Measurements from ENCODE around the gene DLD.
"Not testable (repeated sequence)": the region's sequence is repeated elsewhere in the genome, so short reads cannot be mapped to it uniquely, and the experiment has no call there.

The DLD gene

GRCh38 chr7:107917763-107918651 is 27.0 kb downstream of the DLD start:
- DNase-seq (ENCODE audit: low spot score), result no peak

DNA sequence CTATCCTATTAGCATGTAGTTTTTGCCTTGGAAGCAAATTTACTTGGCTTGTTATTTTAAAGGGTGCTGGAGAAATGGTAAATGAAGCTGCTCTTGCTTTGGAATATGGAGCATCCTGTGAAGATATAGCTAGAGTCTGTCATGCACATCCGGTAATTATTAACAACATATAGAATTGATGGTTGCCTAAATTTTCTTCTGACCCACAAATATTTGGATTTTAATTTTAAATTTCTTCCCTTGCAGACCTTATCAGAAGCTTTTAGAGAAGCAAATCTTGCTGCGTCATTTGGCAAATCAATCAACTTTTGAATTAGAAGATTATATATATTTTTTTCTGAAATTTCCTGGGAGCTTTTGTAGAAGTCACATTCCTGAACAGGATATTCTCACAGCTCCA is 28.0 kb downstream of the DLD start:
- no peak for DNase-seq (ENCODE audit: low spot score)

- no peak for DNase-seq (ENCODE audit: low spot score)
Measured at GRCh38 chr7:107920048-107920772, 29.2 kb downstream of the DLD start.

DNA sequence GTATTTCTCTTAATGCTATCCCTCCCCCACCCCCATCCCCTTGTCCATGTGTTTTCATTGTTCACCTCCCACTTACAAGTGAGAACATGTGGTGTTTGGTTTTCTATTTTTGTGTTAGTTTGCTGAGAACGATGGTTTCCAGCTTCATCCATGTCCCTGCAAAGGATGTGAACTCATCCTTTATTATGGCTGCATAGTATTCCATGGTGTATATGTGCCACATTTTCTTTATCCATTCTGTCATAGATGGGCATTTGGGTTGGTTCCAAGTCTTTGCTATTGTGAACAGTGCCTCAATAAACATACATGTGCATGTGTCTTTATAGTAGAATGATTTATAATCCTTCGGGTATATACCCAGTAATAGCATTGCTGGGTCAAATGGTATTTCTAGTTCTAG is 30.8 kb downstream of the DLD start:
- DNase-seq (ENCODE audit: low spot score), result not testable (repeated sequence)

DNA sequence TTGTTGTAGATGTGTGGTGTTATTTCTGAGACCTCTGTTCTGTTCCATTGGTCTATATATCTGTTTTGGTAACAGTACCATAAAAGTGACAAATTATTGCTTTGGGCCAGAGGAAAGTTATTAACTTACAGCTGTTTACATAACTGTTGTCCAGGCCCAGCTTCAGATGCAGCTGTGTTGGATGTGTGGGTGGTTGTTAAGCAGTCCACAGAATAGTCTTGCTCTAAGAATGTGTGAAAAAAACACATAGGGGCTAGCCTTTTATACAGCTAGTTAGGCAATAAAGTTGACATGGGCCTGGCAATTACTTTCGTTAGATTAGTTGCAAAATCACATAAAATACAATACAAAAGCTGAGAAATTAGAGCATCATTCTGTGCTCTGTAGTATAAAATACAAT is 31.9 kb downstream of the DLD start:
- DNase-seq (ENCODE audit: low spot score), result no peak

GRCh38 chr7:107924841-107925504 is 34.0 kb downstream of the DLD start:
- DNase-seq (ENCODE audit: low spot score), result no peak

GRCh38 chr7:107926481-107926880 is 35.5 kb downstream of the DLD start:
- no peak for DNase-seq (ENCODE audit: low spot score)

GRCh38 chr7:107931740-107932515 is 40.9 kb downstream of the DLD start:
- DNase-seq (ENCODE audit: low spot score), result no peak

GRCh38 chr7:107932805-107933204 is 41.8 kb downstream of the DLD start:
- no peak for DNase-seq (ENCODE audit: low spot score)

- no peak for DNase-seq (ENCODE audit: low spot score)
Measured at GRCh38 chr7:107933386-107934013, 42.5 kb downstream of the DLD start.

DNA sequence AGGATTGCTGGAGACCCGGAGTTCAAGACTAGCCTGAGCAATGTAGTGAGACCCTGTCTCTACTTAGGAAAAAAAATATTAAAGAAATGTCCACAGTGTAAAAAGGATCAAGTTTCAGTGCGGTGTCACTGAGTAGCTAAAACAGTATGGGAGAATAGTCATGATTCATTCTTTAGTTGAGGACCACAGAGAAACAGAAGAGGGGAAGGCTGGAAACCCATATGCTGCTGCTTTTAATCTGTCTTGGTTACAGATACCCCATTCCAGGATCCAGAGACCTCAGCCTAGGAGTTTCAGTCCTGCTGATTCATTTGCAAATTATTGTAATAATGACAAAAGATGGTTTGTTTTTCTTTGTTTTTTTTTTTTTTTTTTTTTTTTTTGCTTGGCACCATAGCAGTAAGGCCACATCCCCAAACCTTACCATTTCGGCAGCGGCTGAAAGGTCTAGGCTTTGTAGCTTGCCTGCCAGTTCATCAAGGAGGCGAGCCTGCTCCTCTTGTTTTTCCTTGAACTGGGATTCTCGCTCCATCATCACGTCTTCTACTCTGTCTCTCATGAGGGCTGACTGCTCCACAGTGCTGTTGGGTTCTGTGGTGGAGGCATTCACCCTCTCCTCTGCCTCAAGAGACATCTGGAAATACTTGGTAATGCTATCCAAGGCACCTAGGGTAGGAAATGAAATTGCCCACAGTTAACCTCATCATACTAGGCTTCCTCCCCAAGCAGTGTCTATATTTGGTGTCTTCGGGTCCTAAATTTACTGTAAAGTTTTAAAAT is 44.2 kb downstream of the DLD start:
- DNase-seq (ENCODE audit: low spot score), result no peak

DNA sequence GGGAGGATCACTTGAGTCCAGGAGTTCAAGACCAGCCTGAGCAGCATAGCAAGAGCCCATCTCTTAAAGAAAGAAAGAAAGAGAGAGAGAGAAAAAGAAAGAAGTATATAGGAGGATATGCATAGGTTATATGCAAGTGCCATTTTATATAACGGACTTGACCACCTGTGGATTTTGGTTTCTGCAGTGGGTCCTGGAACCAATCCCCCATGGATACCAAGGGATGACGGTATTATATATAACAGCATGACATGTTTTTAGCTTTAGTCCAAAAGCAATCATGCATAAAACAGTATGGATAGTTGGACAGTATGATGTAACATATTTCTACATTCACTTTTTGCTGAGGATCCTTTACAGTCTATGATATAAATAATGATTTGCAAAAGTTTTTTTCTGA is 45.3 kb downstream of the DLD start:
- no peak for DNase-seq (ENCODE audit: low spot score)

DNA sequence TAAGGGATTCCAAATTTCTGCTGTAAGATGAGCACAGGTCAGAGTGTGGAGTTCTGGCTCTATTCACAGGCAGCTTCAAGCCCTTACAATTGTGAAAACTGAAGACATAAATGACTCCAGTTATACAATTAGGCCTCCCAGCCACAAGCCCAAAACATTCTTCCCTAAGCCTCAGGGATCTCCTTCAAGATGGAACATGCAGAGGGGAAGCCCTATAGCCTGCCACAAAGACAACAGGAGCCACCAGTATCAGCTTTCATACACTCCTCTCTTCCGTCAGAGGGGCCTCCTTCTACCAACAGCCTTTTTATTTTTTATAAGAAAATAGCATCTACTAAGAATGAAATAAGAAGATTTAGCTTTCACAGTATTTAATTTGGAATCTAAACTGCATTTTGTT is 46.5 kb downstream of the DLD start:
- DNase-seq (ENCODE audit: low spot score), result no peak

- DNase-seq (ENCODE audit: low spot score), result no peak
Measured at GRCh38 chr7:107938456-107939250, 47.7 kb downstream of the DLD start.

DNA sequence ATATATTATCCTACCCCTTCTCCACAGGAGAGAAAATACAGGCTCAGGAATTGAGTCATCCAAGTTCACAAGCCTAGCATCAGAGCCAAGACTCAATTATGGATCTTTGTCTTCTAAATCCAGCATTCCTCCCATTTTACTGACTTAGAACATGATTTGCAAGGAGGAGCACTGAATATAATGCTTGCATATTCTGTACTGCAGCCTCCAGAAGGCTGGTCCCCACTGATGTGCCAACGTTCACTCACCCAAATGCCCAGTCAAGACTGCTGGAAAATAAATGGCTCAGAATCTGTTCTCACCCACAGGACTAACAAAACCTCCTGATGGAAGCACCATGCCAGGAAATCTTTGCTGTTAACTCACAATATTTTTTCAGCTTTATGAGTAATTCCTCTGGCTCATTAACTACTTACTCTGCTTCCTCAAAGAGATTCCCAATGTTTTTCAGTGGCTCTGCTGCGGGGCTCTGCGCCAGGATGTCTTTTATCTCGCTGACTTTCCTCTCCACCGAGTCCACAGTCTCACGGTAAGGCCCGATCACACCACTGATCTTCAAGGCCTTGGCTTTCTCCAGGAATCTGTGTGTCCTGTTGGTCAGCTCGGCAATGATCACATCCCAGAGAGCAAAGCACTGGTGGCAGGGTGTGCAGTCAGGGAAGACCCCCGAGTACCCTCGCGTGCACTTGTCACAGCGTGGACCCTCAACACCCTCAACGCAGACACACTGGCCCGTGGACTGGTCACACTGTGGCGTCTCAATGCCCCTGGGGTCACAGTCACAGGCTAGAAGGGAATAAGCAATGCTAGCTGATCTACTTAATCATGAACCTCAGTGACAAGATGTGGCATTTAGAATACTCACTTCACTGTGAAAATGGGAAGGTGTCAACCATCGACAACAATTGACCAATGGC is 48.8 kb downstream of the DLD start:
- DNase-seq (ENCODE audit: low spot score), result no peak

DNA sequence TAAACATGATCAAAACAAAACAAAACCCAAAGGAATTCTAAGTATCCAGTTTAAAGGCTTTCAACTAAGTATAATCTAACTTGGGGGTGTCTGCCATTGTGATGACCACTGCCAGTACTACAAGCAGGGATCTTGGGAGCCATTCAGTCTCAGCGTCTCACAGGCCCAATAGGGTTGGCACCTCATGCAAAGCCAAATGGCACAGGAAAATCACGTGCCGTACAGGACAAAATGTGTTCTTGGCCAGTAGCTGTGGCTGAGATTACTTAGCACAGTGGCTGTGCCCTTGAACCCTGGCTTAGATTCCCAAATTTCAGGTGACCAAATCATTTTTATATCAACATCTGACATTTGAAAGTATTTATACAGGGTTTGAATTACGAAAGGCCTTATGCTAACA is 50.0 kb downstream of the DLD start:
- no peak for DNase-seq (ENCODE audit: low spot score)

- no peak for DNase-seq (ENCODE audit: low spot score)
Measured at GRCh38 chr7:107943018-107943417, 52.0 kb downstream of the DLD start.

- no peak for DNase-seq (ENCODE audit: low spot score)
Measured at GRCh38 chr7:107944411-107945169, 53.6 kb downstream of the DLD start.
